CD4-positive, alpha-beta T cell treated with Interleukin-21 for 1 hour (primary cell): ENCODE data around the gene PHF10.

ENCODE experiments used
- DNase-seq: peaks from one replicate; pipeline ENCODE4 v3.0.0-alpha.2; 2020

The PHF10 gene

DNA sequence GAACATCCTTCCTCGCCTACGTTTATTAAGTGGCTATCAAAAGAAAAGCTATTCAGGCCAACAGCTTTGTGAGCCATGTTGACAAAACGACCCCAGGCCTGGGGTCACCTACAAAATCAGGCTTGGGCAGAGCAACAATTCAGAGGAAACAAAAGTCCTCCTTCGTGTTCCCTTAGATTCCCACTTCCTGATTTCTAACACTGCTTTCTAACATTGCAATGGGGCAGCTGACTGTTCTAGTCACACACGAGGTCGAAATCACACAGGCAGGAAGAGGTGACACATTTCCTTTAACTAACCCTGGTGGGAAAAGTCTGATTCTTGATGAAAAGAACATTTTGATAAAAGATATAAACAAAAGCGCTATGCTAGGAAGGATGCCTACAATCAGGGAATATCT is 54.4 kb downstream of the PHF10 start:
- no peak for DNase-seq

GRCh38 chr6:169669147-169669546 is 55.2 kb downstream of the PHF10 start:
- no peak for DNase-seq

DNA sequence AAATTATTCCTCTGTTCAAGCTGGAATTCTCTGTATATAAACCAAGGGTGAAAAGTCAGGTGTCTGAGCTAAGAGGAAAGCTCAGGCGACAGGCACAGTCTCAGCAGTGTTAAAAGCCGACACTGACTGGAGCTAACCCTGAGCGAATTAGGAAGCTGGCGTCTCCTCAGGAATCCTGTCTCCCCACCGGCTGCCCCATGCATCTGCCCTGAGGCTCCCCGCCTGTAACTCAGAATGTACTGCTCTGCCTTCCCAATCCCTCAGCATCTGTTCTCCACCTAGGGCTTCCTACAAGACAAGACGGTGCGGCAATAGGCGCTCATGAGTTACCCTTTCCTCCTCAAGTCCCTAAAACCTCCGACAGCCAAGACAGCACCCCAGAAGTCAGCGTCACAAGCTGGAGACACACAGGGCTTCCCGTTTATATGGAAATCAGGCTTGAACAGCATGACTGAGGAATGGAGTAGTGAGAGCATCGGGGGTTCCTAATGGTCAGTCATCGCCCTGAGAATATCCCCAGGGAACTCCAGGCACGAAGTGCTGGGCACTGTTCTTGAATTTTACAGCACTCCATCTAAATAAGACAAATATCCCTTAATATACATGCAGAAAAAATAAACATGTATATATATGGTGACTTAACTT is 56.0 kb downstream of the PHF10 start:
- no peak for DNase-seq

DNA sequence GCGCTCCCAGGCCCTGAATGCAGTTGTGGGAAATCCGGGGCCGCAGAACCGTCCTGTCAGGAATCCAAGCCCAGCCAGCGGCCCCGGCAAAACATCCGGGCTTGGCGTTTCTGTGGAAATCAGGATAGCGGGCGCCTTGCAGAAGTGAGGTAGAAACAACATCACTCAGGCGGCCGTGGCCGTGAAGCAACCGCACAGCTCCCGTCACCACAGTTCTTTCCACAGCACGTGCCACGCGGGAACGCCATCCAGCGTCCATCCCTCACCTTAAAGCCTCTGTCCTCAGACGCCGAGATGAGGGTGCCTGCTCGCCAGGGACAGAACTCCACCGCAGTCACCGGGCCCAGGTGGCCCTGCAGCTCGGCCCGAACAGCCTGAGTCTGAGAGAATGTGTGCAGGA is 56.6 kb downstream of the PHF10 start:
- DNase-seq = no peak

GRCh38 chr6:169666441-169666840 is 57.9 kb downstream of the PHF10 start:
- DNase-seq = no peak

- no peak for DNase-seq
These were observed 59.0 kb downstream of the PHF10 start for GRCh38 chr6:169665289-169665688.

DNA sequence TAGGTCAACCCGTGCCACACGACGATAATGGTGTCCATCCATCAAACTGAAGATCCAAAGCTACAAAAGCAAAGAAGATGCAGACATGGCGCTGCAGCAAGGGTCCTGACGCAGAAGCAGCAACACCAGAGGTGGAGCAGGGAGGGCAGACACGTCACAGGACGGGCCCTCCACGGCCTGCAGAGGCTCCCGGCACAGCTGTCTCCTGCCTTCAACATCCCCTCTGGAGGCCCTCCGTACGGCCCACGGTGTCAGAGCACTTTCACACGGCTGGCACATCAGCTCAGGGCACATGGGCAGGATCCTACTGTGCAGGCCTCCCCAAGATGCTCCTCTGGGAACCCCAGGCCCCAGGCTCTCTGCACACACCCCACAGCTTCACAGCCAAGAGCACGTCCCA is 60.1 kb downstream of the PHF10 start:
- no peak for DNase-seq

DNA sequence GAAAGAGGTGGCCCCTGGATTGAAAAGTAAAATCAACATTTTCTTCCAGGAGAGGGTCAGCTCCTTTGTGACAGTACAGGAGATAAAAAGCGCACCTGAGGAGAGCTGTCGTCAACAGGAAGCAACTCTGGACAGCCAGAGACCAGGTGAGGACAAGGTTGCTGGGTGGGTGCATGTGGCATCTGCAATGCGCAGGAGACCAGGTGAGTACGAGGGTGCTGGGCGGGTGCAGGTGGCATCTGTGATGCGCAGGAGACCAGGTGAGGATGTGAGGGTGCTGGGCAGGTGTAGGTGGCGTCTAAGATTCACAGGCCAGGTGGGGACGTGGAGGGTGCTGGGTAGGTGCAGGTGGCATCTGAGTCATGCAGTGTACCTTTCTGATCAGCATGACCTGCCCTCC is 60.8 kb downstream of the PHF10 start:
- no peak for DNase-seq

DNA sequence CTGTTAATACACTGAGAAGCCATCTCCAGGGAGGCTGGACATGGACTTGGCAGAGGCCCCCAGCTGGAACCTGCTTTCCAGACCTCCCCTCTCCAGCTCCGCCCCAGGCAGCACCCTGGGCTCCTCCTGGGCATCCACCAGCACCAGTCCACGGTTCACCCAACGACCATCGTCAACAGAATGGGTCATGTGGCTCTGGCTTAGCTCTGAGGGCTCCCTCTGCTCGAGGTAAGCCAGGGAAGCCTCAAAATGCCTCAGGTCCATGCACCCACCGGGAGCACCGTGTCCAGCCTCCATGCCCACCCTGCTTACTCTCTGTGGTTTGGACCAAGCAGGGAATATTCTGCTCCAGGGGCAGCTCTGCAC is 62.9 kb downstream of the PHF10 start:
- DNase-seq = no peak

GRCh38 chr6:169660751-169661390 is 63.4 kb downstream of the PHF10 start:
- DNase-seq = no peak

- no peak for DNase-seq
These were observed 64.3 kb downstream of the PHF10 start for GRCh38 chr6:169659820-169660610.

- no peak for DNase-seq
These were observed 67.1 kb downstream of the PHF10 start for GRCh38 chr6:169657284-169657610.

- DNase-seq = no peak
These were observed 67.6 kb downstream of the PHF10 start for GRCh38 chr6:169656546-169657283.

DNA sequence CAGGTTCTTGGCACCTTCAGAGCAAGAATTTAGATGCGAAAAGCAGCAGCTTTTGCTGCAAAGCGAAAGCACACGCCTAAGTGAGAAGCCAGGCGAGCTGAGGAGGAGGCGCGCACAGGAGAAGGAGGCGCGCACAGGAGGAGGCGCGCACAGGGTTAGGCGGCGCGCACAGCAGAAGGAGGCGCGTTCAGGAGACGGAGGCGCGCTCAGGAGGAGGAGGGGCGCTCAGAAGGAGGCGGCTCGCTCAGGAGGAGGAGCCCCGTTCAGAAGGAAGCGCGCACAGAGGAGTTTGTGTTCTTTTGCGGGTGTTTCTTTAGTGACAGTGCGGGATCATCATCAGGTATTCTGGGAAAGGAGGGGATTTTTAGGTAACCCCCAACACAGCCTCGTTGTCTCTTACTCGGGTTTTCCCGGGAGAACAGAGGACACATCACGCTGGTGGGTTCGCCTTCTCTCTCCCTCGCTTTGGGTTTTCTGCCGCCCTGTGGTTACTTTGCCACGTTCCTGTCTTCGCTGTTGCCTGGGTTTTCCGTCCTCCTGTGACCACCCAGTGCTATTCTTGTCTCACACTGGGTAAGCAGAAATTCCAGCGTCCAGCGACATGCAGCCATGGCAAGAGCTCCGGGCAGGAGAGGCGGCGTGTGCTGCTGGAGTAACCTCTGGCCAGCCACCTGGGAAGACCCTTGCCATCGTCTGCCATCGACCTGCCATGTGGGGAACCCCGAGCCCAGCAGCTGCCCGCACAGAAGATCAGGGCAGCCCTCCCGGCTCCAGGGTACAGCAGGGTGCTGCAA is 69.5 kb downstream of the PHF10 start:
- no peak for DNase-seq
